MV-4-11 (cell line): ENCODE data around the gene TRANK1.
A peak's percentile ranks its signal among the peaks of the same experiment; 100 is the strongest.

ENCODE experiments used
- DNase-seq: peaks from one replicate; lab custom pipeline; 2025; lab: John Stamatoyannopoulos, UW

TRANK1 gene

DNA sequence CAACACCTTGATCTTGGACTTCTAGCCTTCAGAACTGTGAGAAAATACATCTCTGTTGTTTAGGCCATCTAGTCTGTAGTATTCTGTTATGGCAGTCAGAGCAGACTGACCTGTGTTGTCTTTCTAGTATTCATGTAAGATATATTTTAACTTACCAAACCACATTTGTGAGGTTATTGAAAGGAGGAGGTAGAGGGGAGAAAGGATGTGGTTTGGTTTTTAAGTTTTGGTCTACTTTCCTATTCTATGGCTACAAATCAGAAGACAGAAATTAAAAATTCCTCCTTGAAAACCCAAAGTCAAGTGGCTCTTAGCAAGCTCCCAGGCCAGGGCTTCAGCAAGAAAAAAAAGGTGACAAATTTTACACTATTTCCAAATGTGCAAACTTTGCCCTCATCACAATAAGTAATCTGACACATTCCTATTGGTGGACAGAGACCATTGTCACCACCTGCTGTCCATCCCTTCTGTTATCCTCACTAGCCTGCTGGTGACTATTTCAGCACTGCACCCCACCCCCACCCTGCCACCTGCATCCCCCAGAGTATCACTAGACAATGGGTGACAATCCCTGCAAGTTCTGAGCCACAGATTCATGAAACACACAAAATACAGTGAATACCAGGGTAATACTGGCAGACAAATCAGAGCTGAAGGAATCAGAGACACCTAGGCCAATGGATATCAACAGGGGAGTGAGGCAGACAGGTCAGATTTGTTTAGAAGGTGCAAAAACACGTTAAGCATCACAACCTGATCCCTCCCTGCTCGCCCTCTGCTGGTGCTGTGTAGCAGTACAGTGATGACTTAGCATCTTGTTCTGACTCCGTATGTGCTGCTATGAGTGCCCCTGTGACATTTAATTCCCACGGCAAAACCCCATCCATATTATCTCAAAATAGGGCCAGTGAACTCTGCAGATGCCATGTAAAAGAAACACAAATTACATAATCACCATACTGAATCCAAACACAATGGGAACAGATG, 101.5 kb downstream of the TRANK1 start:
- DNase-seq: peak; percentile 14

DNA sequence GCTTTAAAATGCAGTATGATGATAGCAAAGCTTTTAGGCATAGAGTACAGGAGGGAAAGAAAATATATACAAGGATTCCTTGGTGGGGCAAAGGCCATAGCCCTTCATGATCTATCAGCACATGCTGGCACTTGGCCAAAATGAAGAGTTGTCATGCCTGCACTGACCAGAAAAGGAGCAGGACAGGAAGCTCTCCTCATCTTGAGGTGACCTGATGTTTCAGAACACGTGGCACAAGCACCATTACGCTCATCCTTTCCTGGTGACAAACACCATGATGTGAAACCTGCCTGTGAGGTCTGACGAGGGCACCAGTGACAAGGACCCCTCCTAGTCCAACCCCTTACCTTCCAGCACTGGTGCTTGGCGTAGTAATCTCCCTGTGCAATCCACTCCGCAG, 102.6 kb downstream of the TRANK1 start:
- no peak for DNase-seq

DNA sequence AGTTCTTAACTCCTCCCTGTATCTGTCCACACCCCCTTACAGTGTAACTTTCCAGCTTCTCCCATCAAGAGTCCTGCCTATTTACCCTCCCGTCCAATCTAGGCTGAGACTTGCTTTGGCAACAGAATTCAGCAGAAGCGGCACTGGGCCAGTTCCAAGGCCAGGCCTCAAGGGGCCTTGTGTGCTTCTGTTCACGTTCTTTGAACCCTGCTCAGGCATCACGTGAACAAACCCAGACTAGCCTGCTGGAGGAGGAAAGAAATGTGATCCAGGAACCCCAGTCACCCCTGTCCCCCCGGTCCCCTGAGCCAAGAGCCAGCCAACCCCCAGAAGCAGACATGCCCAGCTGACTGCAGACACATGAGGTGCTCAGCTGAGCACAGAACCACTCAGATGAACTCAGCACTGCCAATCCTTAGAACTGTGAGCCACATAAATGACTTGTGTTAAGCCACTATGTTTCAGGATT, 104.4 kb downstream of the TRANK1 start:
- no peak for DNase-seq

DNA sequence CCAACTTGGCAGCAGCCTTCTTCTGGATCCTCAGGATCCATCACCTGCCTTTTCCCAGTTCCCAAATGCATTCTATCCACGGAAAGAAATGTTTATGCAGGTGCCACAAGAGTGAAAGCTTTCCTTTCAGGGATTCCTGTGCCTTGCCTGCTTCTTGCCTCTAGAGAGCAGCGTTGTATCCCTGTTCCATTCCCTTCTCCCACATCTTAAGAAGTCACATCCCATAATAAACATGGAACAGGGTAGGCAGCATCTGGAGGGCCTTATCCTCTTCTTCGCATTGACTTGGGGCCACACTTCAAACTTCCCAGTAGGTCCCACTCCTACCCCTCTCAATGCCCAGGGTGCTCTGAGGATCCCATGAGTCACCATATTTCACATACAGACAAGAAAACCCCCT, 107.8 kb downstream of the TRANK1 start:
- no peak for DNase-seq

DNA sequence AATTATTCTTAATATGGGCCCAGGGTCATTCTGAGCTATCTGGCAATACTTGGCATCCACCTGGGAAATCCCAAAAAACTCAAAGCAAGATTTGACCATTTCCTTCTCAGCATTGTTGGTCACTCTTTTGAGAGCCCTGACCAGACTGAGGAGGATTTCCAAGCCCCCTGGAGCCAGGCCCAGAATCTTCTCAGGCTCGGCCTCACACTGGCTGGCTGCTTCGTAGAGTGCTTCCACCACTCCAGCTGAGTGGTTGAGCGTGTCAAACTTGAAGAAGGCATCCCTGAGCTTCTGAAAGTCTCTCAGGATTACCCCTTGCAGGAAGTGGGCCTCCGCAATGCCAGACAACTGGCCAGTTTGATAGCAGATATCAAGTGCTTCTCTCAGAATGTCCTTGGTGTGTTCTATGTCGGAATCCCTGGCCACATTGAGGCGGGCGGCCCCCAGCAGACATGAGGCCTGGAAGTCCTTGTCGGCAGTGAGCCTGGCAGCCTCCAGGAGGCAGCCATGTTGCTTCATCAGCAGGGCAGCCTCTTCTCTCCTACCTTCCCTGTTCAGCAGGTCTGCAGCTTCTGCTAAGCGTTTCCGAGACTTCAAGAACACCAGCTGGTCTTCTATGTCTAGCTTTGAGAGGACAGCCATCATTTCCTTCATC, 111.6 kb downstream of the TRANK1 start:
- DNase-seq: no peak

DNA sequence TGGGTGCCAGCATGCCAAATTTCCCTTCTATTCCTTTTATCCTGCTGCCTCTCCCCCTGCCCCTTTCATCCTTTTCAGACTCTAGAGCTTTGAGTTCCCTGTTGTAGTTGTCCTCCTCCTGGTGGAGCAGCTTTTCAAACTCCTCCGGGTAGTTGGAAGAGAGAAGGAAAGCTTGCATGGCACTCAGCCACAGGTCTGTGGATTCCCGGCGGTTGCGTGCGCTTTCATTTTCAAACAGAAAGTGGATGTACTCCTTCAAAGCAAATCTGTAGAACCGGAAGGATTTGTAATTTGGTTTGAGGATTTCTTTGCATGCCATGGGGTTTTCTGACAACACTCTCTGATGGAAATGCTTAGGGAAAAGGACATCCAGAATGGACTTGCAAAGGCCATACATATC, 112.4 kb downstream of the TRANK1 start:
- DNase-seq: no peak

DNA sequence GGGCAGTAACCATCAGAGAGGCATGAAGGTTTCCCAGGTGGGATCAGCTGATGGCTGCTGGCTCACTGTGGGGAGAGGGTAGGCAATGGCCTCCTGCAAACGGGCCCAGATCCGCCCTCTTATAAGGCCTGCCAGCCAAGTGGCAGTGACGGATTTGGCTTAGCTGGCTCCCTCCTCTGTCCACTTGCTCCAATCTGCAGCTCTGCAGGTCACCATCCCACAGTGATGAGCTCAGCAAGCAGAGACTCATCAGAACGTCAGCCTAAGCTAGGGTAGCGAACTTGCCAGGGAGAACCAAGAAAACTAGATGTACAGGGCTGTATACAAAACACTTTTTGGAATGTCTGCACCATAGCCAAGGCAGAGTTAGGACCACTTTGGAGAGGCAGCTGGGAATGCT, 117.7 kb downstream of the TRANK1 start:
- no peak for DNase-seq

DNA sequence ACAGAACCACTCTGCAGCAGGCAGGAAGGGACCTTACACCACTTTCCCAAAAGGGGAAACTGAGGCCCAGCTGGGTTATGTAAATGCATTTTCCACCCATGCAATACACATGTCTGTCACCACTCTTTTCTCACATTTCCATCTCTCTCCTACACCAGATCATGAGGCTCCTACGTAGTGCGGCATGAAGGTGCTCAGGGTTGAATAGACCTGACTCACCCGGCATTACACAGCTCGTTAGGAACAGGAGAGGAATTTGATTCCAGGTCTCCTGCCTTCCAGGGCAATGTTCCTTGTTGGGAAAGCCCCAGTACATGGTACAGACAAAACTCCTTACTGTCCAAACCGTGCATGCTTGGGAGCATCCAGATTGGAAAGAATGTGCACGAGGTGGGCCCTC, 118.6 kb downstream of the TRANK1 start:
- no peak for DNase-seq

DNA sequence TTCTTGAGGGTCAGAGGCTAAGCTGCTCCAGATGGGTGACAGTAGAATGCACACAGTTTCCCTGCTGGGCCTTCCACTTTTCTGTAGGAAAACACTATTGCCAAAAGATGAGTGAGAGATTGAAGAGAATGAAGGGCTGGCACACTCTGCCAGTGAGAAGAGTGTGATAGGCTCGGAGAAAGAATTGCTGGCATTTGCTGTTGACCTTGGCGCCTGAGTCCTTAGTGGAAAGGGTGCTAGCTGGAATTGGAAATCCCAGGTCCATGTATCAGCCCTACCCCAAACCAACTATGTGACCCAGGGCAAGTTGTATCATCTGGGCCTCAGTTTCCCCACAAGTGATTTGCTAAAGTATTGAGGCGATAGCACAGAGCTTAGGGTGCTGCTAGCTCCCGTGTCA, 120.4 kb downstream of the TRANK1 start:
- DNase-seq: no peak

DNA sequence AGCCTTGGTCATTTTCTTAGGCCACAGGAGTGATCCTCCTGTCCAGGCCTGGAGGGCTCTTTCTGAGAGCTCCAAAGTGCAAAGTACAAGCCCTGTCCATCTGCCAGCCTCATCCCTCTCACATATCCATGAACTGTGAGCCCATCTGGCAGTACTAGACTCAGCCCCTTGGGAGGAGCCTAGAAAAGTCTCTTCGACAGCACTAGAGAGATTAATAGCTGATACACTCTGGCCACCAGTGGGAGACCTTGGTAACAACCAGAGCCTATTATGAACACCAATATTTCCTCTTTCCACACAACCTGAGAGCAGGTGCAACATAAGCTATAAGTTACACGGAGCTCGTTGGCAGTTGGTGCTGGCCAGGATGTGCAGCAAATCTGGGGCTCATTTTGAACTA, 121.0 kb downstream of the TRANK1 start:
- DNase-seq: no peak

DNA sequence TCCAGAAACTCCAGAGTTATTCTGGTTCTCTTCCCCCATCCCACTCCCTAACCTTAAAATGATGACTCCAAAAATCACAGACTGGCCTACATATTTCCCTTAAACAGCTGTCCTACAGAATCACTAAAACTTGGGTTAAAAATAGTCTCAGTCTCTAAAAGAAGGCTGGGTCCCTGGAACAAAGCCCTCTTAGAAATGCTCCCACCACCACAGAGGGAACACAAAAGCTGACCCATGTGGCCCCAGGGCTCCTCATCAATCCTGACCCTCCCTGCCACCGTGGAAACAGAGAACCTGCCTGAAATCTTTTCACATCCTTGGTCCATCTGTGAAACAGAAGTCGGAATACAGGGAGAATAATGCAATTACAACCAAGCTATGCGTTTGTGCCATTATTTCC, 124.8 kb downstream of the TRANK1 start:
- no peak for DNase-seq

DNA sequence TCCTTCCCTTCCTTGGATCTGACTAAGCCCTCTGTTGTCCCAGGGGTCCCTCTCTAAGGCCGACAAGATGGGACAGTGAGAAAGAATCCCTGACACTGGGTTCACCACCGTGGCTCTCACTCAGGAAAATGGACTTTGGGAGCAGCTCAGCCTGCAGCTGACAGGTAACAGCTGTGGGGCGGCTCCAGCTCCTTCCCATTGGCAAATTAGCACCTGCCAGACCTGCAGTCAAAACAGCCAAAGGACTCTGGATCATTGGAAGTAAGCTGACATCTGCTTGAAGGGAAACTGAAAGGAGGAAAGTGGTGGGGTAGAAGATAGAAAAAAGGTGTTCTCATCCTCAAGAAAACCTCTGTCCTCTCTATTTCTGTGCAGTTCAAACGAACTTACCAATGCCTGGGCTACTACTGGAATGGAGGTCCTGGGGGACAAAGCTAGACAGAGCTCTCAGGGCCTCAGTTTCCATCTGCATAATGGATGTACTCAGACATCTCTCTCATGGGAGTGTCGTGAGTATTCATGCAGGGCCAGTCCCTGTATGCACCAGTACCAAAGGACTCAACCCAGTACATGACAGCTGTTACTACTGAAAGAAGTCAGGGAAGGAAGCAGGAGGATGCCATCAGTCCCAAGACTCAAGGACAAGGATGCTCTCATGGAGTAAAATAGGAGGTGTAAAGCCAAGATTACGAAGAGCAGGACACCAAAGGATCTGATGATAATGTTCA, 126.9 kb downstream of the TRANK1 start:
- DNase-seq: no peak

DNA sequence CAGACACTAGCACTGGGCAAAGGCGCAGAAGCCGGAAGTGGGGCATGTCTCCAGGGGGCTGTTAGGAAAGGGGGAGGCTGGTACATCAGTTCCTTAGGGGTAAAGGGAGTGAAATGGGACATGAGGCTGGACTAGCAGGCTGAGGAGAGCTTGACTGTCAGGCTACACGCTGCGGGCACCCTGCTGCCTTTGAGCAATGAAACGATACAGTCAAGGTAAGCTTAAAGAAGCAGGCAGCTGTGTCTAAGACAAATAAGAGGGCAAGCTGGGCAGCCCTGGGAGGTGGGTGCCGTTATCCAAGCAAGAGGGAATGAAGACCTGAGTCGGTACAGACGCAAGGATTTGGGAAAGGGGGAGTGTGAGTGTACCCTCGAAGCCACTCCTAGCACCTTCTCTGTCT, 129.5 kb downstream of the TRANK1 start:
- DNase-seq: no peak

DNA sequence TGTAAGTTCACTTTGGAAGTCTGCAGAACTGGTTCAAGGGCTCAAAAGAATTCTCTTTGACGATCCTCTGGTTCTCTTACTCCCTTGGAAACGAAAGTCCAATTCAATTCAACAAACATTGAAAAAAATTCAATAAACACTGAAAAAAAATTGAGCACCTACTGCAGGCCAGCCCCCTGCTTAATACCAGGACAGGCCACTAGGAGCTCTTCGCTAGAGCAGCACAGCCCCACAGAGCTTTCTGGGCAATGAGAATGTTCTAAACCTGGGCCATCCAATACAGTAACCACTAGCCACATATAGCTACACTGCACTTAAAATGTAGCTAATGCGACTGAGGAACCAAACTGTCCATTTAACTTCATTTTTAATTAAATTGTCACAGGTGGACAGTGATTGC, 130.1 kb downstream of the TRANK1 start:
- DNase-seq: no peak

DNA sequence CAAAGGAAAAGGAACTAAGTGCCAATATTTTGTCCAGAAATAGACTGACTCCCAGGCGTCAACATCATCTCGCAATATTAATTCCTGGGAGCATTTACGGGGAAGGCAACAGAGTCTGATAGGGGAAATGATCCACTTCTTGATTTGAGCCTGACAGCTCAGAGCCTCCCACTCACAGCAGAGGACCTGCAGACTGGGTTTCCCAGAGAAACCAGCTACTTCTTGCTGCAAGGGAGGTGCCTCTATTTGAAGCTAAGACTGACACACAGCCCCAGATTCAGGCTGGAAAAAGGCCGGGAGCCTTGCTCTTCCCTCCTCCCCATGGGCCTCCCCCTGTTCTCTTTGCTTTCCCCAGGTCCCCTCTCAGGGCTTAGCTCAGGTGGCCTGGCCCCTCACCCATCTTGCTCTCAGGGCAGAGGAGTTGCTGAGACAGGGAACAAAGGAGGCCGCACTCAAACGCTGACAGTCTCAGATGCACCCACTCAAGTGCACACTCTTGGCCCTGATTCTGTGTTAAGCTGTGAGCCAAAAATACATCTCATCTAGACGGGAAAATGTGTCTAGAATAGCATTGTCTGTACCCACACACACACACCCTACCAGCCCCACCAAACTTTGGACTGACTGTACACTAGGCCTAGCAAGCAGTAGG, 130.7 kb downstream of the TRANK1 start:
- no peak for DNase-seq

DNA sequence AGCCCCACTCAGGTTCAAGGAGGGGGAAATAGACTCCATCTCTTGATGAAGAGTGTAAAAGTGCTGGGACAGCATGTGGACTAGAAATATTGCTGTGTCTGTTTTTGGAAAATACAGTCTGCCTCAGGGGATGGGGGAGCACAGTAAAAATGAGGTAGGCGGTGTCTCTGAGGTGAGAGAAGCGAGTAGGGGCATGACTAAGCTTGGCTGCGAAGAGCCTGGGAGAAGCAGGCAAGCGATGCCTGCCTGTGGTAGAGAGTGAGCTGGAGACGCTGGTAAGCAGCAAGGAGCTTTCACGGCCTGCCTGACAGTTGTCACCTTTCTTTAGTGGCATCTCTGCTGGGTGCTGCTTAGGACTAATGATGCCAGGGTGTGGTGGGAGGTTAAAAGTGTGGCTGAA, 131.5 kb downstream of the TRANK1 start:
- DNase-seq: no peak

DNA sequence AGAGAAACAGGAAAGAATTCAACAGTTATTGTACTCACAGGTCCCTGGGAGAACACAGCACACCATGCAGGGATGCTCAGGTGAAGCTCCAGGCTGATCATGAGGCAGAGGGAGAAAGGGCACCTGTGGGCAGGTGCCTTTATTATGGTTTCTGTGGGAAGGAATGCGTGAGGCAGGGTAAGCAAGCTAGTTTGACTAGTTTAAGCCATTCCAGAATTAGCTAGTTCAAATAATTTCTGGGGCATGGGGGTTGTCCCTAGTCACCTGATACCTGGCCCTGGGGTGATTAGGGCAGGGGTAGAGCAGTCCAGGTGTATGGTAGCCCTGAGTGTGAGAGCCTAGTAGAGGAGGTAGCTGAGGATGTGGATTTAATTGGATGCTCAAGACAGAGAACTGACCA, 132.6 kb downstream of the TRANK1 start:
- no peak for DNase-seq

DNA sequence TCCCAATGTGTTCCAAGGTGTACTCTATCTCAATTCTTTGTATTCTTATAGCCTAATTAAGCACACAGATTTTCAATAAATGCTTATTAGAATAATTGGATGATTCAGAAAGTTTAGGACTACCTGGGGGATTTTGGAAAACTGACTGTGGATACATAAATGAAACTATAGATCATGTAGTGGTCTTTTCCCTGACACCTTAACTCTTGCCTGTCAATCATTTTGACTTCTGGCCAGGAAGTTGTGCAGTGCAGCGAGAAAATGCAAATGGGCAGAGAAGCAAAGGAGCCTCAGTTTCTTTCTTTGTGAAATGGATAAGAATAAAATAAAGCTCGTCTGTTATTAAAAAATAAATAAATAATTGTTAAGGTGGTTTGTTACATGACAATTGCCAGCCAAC, 133.1 kb downstream of the TRANK1 start:
- DNase-seq: no peak

DNA sequence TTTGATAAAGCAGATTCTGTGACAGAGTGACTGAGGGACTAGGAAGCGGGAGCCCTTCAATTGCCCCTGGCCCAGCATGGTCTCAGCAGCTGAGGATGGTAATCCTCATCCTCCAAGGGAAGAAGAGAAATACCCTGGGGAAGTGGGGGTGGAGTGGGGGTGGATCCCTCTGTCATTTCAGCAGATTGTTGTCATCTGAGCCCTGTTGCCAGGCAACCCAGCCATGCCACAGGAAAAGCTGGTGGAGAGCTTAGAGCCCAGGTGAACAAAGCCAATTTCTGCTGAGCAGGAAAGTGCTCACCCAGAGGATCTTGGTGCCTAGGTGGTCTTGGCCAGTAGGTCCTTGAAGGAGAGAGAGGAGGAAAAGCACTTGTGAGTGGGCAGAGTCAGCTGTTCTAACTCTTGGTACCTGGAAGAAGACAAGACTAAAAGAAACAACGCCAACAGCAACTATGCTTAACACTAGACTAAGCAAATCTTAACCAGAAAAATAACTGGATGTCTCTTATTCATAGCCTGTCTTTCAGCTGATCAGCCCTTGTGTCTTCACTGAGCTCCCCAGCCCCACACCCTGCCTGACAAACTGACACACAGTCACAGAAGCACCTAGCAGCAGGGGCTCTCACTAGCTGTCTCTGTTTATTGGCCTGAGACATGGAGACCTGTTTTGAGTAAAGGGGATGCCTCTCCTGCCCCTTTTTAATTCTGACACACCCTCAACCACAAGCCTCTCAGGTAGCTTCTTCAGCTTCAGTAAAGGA, 140.4 kb downstream of the TRANK1 start:
- no peak for DNase-seq

DNA sequence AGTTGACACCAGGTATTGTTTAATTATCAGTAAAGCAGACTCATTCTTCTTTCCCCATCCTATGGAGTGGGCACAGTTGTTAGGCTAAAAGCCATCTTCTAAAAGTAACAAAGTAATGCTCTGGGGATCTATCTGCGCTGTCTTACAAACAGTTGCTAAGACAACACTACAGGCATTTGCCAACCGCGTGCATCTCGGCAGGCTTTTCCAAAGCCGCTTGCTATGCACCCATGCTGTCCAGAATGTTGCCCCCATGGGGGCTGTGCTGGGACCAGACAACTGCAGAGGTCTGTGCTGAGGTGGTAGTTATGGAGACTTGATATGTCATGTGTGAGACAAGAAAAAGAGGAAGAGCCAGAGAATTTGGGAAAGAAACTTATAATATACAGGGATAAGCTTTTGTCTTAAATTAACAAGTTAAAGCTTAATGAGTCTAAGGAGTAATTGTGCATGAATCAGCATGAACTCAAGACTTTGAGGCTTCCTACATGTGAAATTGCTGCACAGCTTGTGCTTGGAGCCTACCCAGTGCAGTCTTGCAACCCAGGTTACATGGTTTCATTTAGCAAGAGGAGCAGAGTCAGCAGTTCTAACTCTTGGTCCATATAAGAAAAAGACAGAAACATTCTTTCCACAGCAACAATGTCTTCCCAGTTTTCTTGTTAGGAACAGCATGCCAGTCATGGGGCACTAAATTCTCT, 141.6 kb downstream of the TRANK1 start:
- no peak for DNase-seq
